ENCODE data around the gene TBCD. TPM values are rescaled to one million over a fixed set of nuclear protein-coding genes. Genes with fewer than 3 reads are reported as not detected.
A peak's percentile ranks its signal among the peaks of the same experiment; 100 is the strongest.
"Not testable (repeated sequence)": the region's sequence is repeated elsewhere in the genome, so short reads cannot be mapped to it uniquely, and the experiment has no call there.

Gene TBCD
- total RNA-seq, 2 donors from 2014 or later, result 64.0 to 123 TPM

GRCh38 chr17:82776454-82776853 lies 24.6 kb downstream of the TBCD start:
- H3K4me3 ChIP-seq, result no peak overlapping the region
- WGBS, result 89% methylated on average over 13 of the region's 13 CpGs
- H3K4me1 ChIP-seq (replicated peaks), result no peaks in the 10 kb centered on the region
- intact Hi-C loops (cut with DNase I), result loop anchor here (5.0 to 10.0 kb wide), 2 partner anchors 109 to 422 kb away; partner anchors contain the start of gene TEX19
- H3K36me3 ChIP-seq, result no peaks in the 10 kb centered on the region
- TF ChIP-seq POLR2AphosphoS5 (IDR thresholded peaks at IDR 0.05) (no peak), CTCF (IDR thresholded peaks at IDR 0.05) (no peak), POLR2A (IDR thresholded peaks at IDR 0.05) (no peak)
- H3K27ac ChIP-seq, result no peak overlapping the region
- no peaks in the 10 kb centered on the region for H3K9me3 ChIP-seq
- no peak for DNase-seq (ENCODE audit: low spot score)
- no peaks in the 10 kb centered on the region for H3K27me3 ChIP-seq (replicated peaks; ENCODE audit: insufficient read depth)

- DNase-seq (ENCODE audit: low spot score); H3K27me3 ChIP-seq (replicated peaks; ENCODE audit: insufficient read depth); H3K9me3 ChIP-seq; H3K4me3 ChIP-seq; H3K27ac ChIP-seq; H3K4me1 ChIP-seq (replicated peaks); H3K36me3 ChIP-seq: not testable (repeated sequence)
- TF ChIP-seq CTCF (IDR thresholded peaks at IDR 0.05), result peak in 2 of 4 experiments; percentile 11 to 35
- WGBS, result 74% methylated on average over 21 of the region's 21 CpGs
- intact Hi-C loops (cut with DNase I), result loop anchor here (5.0 to 10.0 kb wide), 2 partner anchors 111 to 423 kb away; partner anchors contain the start of gene TEX19
Measured at GRCh38 chr17:82777778-82778375, 26.0 kb downstream of the TBCD start.

- Histone ChIP-seq H3K27me3 (replicated peaks; ENCODE audit: insufficient read depth) (no peaks in the 10 kb centered on the region), H3K27ac (no peak overlapping the region), H3K4me3 (no peak overlapping the region), H3K9me3 (no peaks in the 10 kb centered on the region), H3K4me1 (replicated peaks) (no peaks in the 10 kb centered on the region), H3K36me3 (no peaks in the 10 kb centered on the region)
- WGBS, result 87% methylated on average over 23 of the region's 23 CpGs
- TF ChIP-seq POLR2A (IDR thresholded peaks at IDR 0.05) (no peak), POLR2AphosphoS5 (IDR thresholded peaks at IDR 0.05) (no peak), CTCF (IDR thresholded peaks at IDR 0.05) (no peak)
- intact Hi-C loops (cut with DNase I), result loop anchor here (5.0 to 10.0 kb wide), 2 partner anchors 112 to 425 kb away; partner anchors contain the start of gene TEX19
- DNase-seq (ENCODE audit: low spot score), result no peak
Measured at GRCh38 chr17:82779541-82779940, 27.7 kb downstream of the TBCD start.

GRCh38 chr17:82780195-82780594 lies 28.3 kb downstream of the TBCD start:
- 79% methylated on average over 12 of the region's 12 CpGs for WGBS
- Histone ChIP-seq H3K4me1 (replicated peaks) (no peaks in the 10 kb centered on the region), H3K27ac (no peak overlapping the region), H3K36me3 (no peaks in the 10 kb centered on the region), H3K27me3 (replicated peaks; ENCODE audit: insufficient read depth) (no peaks in the 10 kb centered on the region), H3K4me3 (no peak overlapping the region), H3K9me3 (no peaks in the 10 kb centered on the region)
- no peak for DNase-seq (ENCODE audit: low spot score)
- TF ChIP-seq CTCF (IDR thresholded peaks at IDR 0.05) (no peak), POLR2A (IDR thresholded peaks at IDR 0.05) (no peak), POLR2AphosphoS5 (IDR thresholded peaks at IDR 0.05) (no peak)
- intact Hi-C loops (cut with DNase I), result loop anchor here (5.0 kb wide), 1 partner anchor 137 kb away; no protein-coding TSS in a partner anchor
